Activated CD4-positive, alpha-beta T cell treated with anti-CD3 and anti-CD28 coated beads, Interleukin-2, Interleukin-6, amounts not matched to agents 100 ng/mL and 50 ng/mL, durations not matched to agents 16 hours and 8 hours (primary cell): Measurements from ENCODE around the gene CELF4.
"Not testable (repeated sequence)": the region's sequence is repeated elsewhere in the genome, so short reads cannot be mapped to it uniquely, and the experiment has no call there.

Experiments
- DNase-seq: peaks from one replicate; pipeline ENCODE4 v3.0.0-alpha.2; 2020

Gene CELF4

DNA sequence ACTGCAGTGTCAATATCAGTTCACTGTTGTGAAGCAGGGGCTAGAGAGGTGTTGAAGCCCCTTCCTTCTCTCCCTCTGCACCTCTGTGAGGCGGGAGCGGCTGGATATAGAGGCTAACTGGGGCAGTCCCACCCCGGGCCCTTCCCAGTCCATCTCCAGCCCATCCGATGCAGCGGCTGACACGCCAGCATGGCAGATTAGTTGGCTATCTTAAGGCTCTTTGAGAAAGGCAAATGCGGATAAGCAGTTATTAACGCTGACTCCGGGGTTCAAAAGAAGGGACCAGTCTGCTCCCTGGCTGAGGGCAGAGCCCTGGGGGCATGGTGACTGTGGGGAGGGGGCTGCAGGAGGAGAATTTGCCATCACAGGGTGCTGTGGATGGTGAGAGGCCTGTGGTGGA is 76.6 kb downstream of the CELF4 start:
- DNase-seq, result no peak

DNA sequence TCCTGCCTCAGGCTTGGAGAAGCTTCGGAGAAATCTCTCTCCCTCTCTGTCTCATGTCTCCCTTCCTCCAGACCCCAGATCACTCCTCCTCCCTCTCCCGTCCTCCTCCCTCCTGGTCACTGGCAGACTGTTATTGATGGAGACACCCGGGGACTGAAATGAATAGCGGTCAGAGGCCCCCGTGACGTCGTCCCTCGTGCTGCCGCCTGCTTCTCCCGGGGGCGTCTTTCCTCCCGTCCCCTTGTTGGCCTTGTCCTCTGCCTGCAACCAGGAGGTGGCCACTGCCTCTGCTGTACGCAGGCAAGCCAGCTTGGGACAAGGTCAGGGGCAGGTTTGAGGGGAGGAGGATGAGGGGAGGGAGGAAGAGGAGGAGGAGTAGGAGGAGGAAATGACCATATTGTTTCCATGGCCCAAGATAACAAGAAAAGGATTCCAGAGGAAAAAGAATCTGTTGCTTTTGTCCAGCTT is 78.2 kb downstream of the CELF4 start:
- DNase-seq, result no peak

GRCh38 chr18:37486848-37487247 is 78.8 kb downstream of the CELF4 start:
- no peak for DNase-seq

- peak; percentile 53 for DNase-seq
Measured at GRCh38 chr18:37484983-37485834, 80.4 kb downstream of the CELF4 start.

- DNase-seq, result no peak
Measured at GRCh38 chr18:37483984-37484819, 81.4 kb downstream of the CELF4 start.

GRCh38 chr18:37483221-37483971 is 82.2 kb downstream of the CELF4 start:
- DNase-seq, result peak; percentile 14

DNA sequence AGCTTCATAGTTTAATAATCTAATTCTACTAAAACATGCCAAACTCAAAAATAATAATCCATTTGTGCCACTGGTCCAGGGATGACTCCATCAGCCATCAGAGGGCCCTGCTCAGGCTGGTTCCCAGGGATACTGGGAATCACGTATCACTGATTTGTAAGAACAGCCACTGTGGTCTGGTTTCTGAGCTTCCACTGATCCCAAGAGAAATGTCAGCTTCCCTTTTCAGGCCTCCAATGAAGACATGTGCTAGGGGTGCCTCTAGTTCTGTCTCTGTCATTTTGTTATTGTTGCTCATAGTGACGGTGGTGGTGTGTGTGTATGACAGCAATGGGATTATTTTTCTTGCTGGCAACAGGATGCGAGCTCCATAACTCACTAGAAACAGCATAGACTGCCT is 83.2 kb downstream of the CELF4 start:
- DNase-seq, result no peak

DNA sequence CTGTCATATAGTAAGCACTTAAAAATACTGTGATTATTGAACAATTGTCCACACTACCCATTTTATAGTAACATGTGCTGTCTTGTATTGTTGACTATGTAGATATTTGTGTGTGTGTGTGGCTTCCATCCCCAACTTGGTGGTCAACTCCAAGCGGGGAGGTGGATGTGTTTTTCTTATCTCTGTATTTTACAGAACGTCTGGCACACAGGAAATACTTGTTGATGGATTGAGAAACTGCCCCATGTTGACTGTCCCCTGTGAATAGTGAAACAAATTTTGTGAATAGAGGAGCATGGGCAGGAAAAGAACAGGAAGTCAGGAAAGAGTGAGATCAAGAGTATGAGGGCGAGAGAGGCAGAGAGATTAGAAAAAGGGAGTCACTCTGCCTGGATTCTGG is 83.6 kb downstream of the CELF4 start:
- no peak for DNase-seq

- DNase-seq, result no peak
Measured at GRCh38 chr18:37481491-37481890, 84.1 kb downstream of the CELF4 start.

DNA sequence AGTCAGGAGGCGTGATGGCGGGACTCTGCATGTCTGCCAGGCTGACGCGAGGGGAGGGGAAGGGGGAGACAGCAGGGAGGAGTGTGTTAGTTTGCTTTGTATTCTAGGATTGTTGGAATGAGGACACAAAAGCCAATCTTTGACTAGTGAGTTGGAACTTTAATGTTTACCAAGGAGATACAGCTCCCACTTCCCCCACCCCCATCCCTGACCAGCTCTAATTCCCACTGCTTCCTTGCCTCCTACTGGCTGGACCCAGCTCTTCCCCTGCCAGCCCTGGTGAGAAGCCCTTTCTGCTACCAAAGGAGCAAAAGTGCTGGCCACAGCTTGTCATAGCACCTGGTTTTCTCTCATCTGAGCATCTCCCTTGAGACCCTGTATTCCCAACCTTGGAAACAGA is 84.5 kb downstream of the CELF4 start:
- no peak for DNase-seq

DNA sequence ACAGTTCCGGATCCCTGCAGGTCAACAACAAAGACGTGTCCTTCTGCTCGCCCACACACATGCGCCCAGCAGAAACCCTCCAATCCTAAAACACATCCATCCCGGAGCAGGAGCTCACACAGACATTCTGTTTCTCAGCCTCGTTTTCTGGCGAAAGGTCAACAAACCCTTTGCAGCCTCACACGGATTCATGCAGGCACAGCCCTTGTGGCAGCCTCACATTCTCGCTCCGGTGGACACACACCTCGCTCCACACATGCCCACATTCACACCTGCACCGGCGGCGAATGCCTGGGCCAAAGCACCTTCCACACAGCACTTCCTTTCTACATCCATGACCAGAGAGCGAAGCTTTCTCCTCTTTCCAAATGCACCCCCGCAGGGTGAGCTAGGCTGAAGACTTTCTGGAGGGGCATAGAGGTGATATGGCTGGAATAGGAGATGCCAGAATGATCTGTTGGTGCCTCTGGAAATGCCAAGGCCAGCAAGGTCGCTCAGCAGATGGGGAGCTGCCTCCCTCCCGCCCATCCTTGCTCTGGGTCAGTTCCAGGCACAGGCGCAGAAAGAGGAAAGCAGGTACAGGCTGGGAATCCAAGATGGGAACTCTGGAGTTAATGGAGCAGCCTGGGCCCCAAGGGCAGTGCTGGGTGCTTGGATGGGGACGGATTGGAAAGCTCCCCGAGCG is 88.8 kb downstream of the CELF4 start:
- no peak for DNase-seq

- DNase-seq, result peak; percentile 49
Measured at GRCh38 chr18:37476182-37476581, 89.4 kb downstream of the CELF4 start.

- DNase-seq, result no peak
Measured at GRCh38 chr18:37473195-37473840, 92.3 kb downstream of the CELF4 start.

DNA sequence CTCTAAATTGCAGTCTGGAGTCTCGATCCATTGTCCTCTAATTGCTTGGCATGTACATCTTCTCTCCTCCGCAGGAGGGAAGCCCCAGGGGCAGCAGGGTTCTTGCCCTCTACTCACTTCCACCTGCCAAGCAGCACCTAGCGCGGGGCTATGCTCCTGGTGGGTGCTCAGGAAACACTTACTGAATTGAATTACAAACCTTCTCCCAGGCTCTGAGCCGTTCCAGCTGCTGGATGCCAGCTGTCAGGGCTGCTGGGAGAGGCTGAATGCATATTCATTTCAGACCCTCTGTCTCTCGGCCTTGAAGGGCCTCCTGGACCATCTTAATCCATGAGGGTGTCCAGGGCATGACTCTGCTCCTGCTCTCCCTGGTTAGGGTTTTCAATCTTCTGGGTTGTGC is 94.0 kb downstream of the CELF4 start:
- DNase-seq, result no peak

DNA sequence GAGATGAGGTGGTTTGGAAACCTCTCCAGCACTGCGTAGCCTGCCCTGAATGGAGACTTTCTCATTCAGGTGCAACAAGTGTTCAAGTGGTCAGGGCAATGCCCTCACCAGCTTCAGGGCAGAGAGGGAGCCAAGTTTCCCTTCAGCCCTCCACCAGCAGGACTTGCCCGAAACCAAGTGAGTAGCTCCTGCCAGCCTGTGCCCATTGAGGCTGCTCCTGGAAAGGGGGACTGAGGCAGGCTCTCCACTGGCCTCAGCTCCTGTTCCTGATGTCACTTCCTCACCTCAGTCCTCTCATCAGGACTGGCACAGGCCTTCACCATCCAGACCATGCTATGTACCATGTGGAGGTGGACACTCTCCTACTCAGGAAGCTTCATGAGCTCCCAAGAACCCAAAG is 94.6 kb downstream of the CELF4 start:
- DNase-seq, result no peak

DNA sequence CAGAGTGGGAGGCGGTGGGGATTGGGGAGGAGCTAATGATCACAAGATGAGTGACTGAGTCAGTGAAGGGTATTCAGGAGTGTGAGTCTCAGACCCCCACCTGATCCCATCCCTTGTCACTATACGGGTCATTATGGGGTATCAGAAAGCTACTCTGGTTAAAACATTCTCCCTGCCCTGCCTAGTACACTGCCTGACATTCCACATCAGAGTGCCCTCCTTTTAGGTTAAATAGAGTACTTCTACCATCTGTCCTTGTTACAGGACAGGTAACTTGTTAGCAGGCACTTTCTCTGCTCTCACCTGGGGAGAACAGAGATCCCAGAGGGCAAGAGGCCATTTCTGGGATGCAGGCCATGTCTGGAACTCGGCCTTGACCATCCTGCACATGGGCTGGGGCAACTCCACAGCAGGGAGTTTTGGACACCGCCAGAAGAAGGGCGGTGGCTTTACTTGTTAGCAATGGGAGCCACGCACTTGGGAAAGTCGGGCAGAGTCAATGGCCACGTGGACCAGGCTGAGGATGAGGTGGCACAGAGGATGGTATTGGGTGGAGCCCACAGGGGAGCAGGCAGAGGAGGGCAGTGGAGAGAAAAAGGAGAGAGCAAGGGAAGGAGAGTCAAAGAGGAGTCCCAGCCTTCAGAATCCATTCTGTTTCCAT is 98.5 kb downstream of the CELF4 start:
- DNase-seq, result no peak

DNA sequence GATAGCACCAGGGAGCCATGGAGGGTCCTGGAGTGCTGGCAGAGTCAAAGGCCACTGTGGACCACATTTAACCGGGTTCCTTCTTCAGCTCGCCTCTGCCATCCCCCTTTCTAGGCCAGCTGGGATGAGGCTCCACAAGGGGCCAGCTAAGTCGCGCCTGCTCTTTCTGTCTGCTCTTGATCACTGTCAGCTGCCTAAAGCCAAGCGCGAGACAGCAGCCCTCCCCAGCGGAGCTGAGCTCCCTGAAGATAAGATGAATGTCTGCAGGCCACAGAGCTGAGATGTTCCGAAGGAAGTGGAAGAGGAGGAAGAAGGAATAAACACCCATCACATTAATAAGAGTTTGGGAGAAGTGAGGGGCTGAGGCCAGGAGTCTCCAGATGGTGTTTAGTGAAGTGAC is 99.6 kb downstream of the CELF4 start:
- no peak for DNase-seq

- no peak for DNase-seq
Measured at GRCh38 chr18:37464257-37464656, 101.3 kb downstream of the CELF4 start.

DNA sequence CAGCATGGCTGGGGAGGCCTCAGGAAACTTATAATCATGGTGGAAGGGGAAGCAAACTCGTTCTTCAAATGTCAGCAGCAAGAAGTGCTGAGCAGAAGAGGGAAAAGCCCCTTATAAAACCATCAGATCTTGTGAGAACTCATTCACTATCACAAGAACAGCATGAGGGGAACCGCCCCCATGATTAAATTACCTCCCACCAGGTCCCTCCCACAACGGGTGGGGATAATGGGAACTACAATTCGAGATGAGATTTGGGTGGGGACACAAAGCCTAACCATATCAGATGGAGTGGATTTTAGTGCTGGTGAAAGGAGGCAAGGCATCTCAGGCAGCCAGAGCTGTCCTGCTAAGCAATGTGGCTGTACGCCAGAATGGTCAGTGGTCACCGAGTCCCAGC is 104.3 kb downstream of the CELF4 start:
- not testable (repeated sequence) for DNase-seq

DNA sequence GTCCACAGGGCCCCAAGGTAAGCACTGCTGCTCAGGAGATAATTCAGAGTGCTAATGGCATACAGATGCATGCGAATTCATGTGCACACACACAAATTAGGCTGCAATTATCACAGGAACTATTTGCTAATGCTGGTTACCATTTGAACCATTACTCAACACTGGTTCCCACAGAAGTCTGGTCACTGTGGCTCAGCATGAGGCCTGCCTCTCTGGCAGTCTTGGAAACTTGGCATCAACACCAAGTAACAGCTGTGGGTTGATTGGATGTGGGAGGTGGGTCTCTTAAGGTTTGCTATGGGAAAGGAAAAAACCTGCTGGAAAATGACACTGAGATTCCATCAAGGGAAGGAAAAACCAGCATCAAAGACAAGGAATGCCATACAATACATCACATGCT is 105.0 kb downstream of the CELF4 start:
- no peak for DNase-seq

GRCh38 chr18:37458697-37459096 is 106.9 kb downstream of the CELF4 start:
- no peak for DNase-seq

GRCh38 chr18:37457753-37458152 is 107.8 kb downstream of the CELF4 start:
- no peak for DNase-seq
